HepG2 (cell line): ENCODE results near the gene NEGR1. TPM values are rescaled to one million over a fixed set of nuclear protein-coding genes. Genes with fewer than 3 reads are reported as not detected.

ENCODE experiments used
- ATAC-seq: fragments of 200-7000 bp; cut with Tn5 transposase; 3 replicates; pipeline ENCODE4 v1.9.1; 2020; ENCODE audit warnings: mild to moderate bottlenecking, moderate library complexity
- BruUV-seq: library from RNA; stranded (reverse); fragments of 400-500 nt; replicated peaks from 2 replicates; lab custom pipeline; 2021; lab: Mats Ljungman, UMichigan
- CTCF ChIA-PET: fragments of 300-600 bp; formaldehyde crosslinking; extraction: SDS; loops from one replicate; lab custom pipeline; 2021; ENCODE audit warnings: low total read pairs, inconsistent platforms, low intra/inter-chr PET ratio; lab: Yijun Ruan, JAX
- POLR2A ChIA-PET: fragments of 350-600 bp; sonication (Branson Sonifier 250); formaldehyde crosslinking; loops from one replicate; lab custom pipeline; 2020; ENCODE audit warnings: antibody characterized with exemption, inconsistent platforms; lab: Yijun Ruan, JAX
- DNase-seq: peaks from one replicate; pipeline ENCODE4 v3.0.0-alpha.2; 2015; ENCODE audit warnings: low spot score
- FAIRE-seq: peaks from 3 replicates; lab custom pipeline; 2011; peaks lifted over from hg19 to GRCh38; lab: Jason Lieb, UNC
- H2AFZ ChIP-seq: one replicate; pipeline ENCODE4 v1.6.1; 2011; ENCODE audit warnings: low read length, inconsistent platforms
- H3K27ac ChIP-seq: fragments of 300-600 bp; 3 replicates; pipeline ENCODE4 v1.8.0; 2011; ENCODE audit warnings: mixed run types, mild to moderate bottlenecking, mixed read lengths, low read length, inconsistent platforms; ENCODE audit not compliant: insufficient read depth; ENCODE audit errors: extremely low read length
- H3K27me3 ChIP-seq, 2 experiments: fragments of 200-600 bp in 1 of 2; 2 replicates in 1 of 2; 3 replicates in 1 of 2; pipeline versions ENCODE4 v1.6.0 to v1.8.0; 2011; ENCODE audit warnings: low read length in 2 of 2, mild to moderate bottlenecking in 2 of 2, moderate library complexity in 2 of 2, inconsistent platforms in 1 of 2; ENCODE audit not compliant: insufficient read depth in 2 of 2, control insufficient read depth in 1 of 2
- H3K36me3 ChIP-seq, 2 experiments: fragments of 200-600 bp in 1 of 2; replicated peaks in 1 of 2; 2 replicates in 1 of 2; 3 replicates in 1 of 2; pipeline versions ENCODE4 v1.5.1 to v1.8.0; 2011; ENCODE audit warnings: low read length in 2 of 2, inconsistent platforms in 1 of 2; ENCODE audit not compliant: insufficient read depth in 2 of 2, control insufficient read depth in 1 of 2
- H3K4me1 ChIP-seq: 2 replicates; pipeline ENCODE4 v1.5.1; 2012; ENCODE audit warnings: low read length, inconsistent platforms; ENCODE audit not compliant: insufficient read depth
- H3K4me2 ChIP-seq: 2 replicates; pipeline ENCODE4 v1.6.0; 2011; ENCODE audit warnings: low read depth, low read length, inconsistent platforms
- H3K4me3 ChIP-seq, 3 experiments: fragments of 200-600 bp in 1 of 3; sonication (generic), shearing (Covaris generic) in 1 of 3; replicated peaks in 1 of 3; 2 replicates each; pipeline ENCODE4 v1.5.1; 2011 to 2016; ENCODE audit warnings: low read length in 3 of 3, inconsistent platforms in 2 of 3, low read depth in 2 of 3, mild to moderate bottlenecking in 2 of 3, control low read depth in 1 of 3, mixed read lengths in 1 of 3; ENCODE audit not compliant: insufficient read depth in 1 of 3
- H3K79me2 ChIP-seq: one replicate; pipeline ENCODE4 v1.6.1; 2011; ENCODE audit warnings: low read length, inconsistent platforms; ENCODE audit not compliant: insufficient read depth
- H3K9ac ChIP-seq: 2 replicates; pipeline ENCODE4 v1.6.0; 2011; ENCODE audit warnings: mild to moderate bottlenecking, low read depth, low read length, inconsistent platforms; ENCODE audit not compliant: insufficient read depth
- H3K9me3 ChIP-seq: 2 replicates; pipeline ENCODE4 v1.5.1; 2012; ENCODE audit warnings: mild to moderate bottlenecking, low read length
- H4K20me1 ChIP-seq: 2 replicates; pipeline ENCODE4 v1.6.0; 2011; ENCODE audit warnings: inconsistent platforms, mild to moderate bottlenecking, low read length, moderate library complexity; ENCODE audit not compliant: insufficient read depth
- KLF16 ChIP-seq, 2 experiments: sonication (generic) in 1 of 2; formaldehyde crosslinking in 1 of 2; IDR thresholded peaks; 2 replicates each; pipeline versions ENCODE4 v1.6.1 to v1.8.0; 2016 to 2023; ENCODE audit warnings: missing genetic modification reagents in 2 of 2, missing compliant biosample characterization in 1 of 2
- WGBS: methylation state at CpG from one replicate; pipeline ENCODE4 v1.1.6; 2017; ENCODE audit warnings: low lambda C conversion rate; 5-methylcytosine and 5-hydroxymethylcytosine counted together
- in situ Hi-C: cut with HindIII; loops from 2 replicates; pipeline ENCODE4 v1.10.0; 2017; ENCODE audit warnings: low pct_unique_long_range_greater_than_20kb; ENCODE audit not compliant: extremely low pct_ligation_motif_present
- intact Hi-C: fragments of 100-400 bp; cut with micrococcal nuclease; formaldehyde crosslinking; loops from one replicate; pipeline ENCODE4 v1.10.0; 2022; ENCODE audit not compliant: unreplicated experiment
- polyA plus RNA-seq, 8 experiments: library from polyadenylated mRNA; depleted of rRNA in 3 of 8; stranded (reverse) in 7 of 8; unstranded in 1 of 8; fragments of >200 nt; fragmentation: Illumina TruSeq in 4 of 8; extraction: Trizol in 4 of 8; gene quantifications; 2 replicates each; pipeline versions ENCODE4 v1.2.1 to v1.2.3, GENCODE V29; 2011 to 2016; ENCODE audit warnings: low read depth in 4 of 8, missing spikeins in 1 of 8, mixed read lengths in 1 of 8; ENCODE audit not compliant: insufficient read depth in 1 of 8
- total RNA-seq, 5 experiments: library from RNA; depleted of rRNA; stranded (reverse); fragments of >200 nt; fragmentation: Illumina TruSeq; extraction: Trizol; gene quantifications; 2 replicates each; pipeline ENCODE4 v1.2.3, GENCODE V29; 2016; ENCODE audit warnings: low read depth in 1 of 5
- TF ChIP-seq, protein P1 (sequence below): sonication (generic); formaldehyde crosslinking; IDR thresholded peaks from 2 replicates; pipeline ENCODE4 v1.5.0; 2020; ENCODE audit warnings: missing genetic modification reagents, mild to moderate bottlenecking, borderline replicate concordance
- TF ChIP-seq, protein P2 (sequence below): sonication (generic); formaldehyde crosslinking; IDR thresholded peaks from 2 replicates; pipeline ENCODE4; 2020; ENCODE audit warnings: missing genetic modification reagents, mild to moderate bottlenecking, borderline replicate concordance
- TF ChIP-seq, protein P3 (sequence below): sonication (generic); formaldehyde crosslinking; conservative IDR thresholded peaks from 2 replicates; pipeline ENCODE4 v1.4.0; 2020; ENCODE audit warnings: missing genetic modification reagents
- TF ChIP-seq, protein P4 (sequence below): IDR thresholded peaks from 2 replicates; pipeline ENCODE4 v1.6.1; 2016; ENCODE audit warnings: low read depth, missing genetic modification reagents, missing compliant biosample characterization
- TF ChIP-seq, protein P5 (sequence below): sonication (generic); formaldehyde crosslinking; IDR thresholded peaks from 2 replicates; pipeline ENCODE4 v1.4.0; 2020; ENCODE audit warnings: mild to moderate bottlenecking, low read depth, missing genetic modification reagents
- TF ChIP-seq, protein P6 (sequence below): sonication (generic); formaldehyde crosslinking; IDR thresholded peaks from 2 replicates; pipeline ENCODE4 v1.8.1; 2023; ENCODE audit warnings: mild to moderate bottlenecking, missing genetic modification reagents, borderline replicate concordance
- TF ChIP-seq, protein P7 (sequence below): sonication (generic); formaldehyde crosslinking; IDR thresholded peaks from 2 replicates; pipeline ENCODE4 v1.4.0; 2020; ENCODE audit warnings: mild to moderate bottlenecking, missing genetic modification reagents

Gene NEGR1
- total and polyA plus RNA-seq, 2 of the 13 experiments (the other 11 are each of a cell fraction or from before 2014, with no cell fraction given), result not detected

DNA sequence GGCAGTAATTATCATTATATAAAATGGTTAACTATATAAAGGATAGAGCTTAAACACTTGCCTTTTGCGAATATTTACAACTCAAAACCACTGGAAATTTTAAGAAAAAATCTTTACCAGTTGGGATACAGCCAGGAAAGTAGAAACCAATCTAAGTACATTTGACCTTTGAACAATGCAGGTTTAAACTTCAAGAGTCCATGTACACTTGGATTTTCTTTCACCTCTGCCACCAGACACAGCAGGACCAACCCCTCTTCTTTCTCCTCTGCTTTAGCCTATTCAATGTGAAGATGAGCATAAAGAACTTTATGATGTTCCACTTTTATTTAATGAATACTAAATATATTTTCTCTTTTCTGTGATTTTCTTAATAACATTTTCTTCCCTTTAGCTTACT, 361.1 kb downstream of the NEGR1 start (continued):
- TF ChIP-seq, protein P1, sequence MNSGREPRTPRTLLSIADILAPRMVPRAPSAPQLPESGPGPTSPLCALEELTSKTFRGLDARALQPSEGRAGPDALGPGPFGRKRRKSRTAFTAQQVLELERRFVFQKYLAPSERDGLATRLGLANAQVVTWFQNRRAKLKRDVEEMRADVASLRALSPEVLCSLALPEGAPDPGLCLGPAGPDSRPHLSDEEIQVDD (CRISPR knock-in tag), result no peak

DNA sequence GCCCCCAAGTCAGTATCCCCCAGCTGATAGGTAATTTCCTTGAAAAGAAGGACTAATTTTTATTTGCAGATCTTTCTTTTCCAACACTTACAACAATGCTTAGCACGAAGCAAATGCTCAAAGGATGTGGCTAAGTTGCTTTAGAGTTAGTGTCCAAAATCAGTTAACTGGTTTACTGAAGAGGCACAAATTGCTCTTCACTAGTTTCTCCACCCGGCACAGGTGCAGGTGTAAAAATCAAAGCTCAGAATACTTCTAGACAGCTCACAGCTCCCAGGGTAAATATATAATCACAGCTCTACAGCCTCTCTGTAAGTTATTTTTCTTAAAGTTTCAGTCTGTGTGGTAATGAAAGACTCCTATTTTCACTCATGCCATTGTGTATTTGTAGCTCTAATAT, 361.8 kb downstream of the NEGR1 start:
- Histone ChIP-seq H3K4me2 (no peak overlapping the region), H3K4me3 (no peak overlapping the region), H3K27me3 (no peaks in the 10 kb centered on the region; a peak in 1 of 5 replicates), H3K9me3 (peaks cover 7% of the 10 kb centered on the region; the same call in 1 of the 2 replicates), H3K9ac (no peak overlapping the region), H3K4me1 (no peaks in the 10 kb centered on the region), H2AFZ (no peak overlapping the region), H3K27ac (no peak overlapping the region), H3K79me2 (no peaks in the 10 kb centered on the region), H4K20me1 (no peaks in the 10 kb centered on the region), H3K36me3 (no peaks in the 10 kb centered on the region)
- FAIRE-seq (no peak), ATAC-seq (no peak), DNase-seq (no peak)
- WGBS, result 0% methylated on average over 2 of the region's 2 CpGs
- intact Hi-C loops (no loop called here), in situ Hi-C loops (no loop called here)
- POLR2A ChIA-PET, result no interaction called here
- BruUV-seq, result no TSS peak
- CTCF ChIA-PET, result no interaction called here
- TF ChIP-seq, protein P2, sequence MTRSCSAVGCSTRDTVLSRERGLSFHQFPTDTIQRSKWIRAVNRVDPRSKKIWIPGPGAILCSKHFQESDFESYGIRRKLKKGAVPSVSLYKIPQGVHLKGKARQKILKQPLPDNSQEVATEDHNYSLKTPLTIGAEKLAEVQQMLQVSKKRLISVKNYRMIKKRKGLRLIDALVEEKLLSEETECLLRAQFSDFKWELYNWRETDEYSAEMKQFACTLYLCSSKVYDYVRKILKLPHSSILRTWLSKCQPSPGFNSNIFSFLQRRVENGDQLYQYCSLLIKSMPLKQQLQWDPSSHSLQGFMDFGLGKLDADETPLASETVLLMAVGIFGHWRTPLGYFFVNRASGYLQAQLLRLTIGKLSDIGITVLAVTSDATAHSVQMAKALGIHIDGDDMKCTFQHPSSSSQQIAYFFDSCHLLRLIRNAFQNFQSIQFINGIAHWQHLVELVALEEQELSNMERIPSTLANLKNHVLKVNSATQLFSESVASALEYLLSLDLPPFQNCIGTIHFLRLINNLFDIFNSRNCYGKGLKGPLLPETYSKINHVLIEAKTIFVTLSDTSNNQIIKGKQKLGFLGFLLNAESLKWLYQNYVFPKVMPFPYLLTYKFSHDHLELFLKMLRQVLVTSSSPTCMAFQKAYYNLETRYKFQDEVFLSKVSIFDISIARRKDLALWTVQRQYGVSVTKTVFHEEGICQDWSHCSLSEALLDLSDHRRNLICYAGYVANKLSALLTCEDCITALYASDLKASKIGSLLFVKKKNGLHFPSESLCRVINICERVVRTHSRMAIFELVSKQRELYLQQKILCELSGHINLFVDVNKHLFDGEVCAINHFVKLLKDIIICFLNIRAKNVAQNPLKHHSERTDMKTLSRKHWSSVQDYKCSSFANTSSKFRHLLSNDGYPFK (CRISPR knock-in tag), result no peak
- TF ChIP-seq, protein P3, sequence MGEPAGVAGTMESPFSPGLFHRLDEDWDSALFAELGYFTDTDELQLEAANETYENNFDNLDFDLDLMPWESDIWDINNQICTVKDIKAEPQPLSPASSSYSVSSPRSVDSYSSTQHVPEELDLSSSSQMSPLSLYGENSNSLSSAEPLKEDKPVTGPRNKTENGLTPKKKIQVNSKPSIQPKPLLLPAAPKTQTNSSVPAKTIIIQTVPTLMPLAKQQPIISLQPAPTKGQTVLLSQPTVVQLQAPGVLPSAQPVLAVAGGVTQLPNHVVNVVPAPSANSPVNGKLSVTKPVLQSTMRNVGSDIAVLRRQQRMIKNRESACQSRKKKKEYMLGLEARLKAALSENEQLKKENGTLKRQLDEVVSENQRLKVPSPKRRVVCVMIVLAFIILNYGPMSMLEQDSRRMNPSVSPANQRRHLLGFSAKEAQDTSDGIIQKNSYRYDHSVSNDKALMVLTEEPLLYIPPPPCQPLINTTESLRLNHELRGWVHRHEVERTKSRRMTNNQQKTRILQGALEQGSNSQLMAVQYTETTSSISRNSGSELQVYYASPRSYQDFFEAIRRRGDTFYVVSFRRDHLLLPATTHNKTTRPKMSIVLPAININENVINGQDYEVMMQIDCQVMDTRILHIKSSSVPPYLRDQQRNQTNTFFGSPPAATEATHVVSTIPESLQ (CRISPR knock-in tag), result no peak
- TF ChIP-seq, protein P4, sequence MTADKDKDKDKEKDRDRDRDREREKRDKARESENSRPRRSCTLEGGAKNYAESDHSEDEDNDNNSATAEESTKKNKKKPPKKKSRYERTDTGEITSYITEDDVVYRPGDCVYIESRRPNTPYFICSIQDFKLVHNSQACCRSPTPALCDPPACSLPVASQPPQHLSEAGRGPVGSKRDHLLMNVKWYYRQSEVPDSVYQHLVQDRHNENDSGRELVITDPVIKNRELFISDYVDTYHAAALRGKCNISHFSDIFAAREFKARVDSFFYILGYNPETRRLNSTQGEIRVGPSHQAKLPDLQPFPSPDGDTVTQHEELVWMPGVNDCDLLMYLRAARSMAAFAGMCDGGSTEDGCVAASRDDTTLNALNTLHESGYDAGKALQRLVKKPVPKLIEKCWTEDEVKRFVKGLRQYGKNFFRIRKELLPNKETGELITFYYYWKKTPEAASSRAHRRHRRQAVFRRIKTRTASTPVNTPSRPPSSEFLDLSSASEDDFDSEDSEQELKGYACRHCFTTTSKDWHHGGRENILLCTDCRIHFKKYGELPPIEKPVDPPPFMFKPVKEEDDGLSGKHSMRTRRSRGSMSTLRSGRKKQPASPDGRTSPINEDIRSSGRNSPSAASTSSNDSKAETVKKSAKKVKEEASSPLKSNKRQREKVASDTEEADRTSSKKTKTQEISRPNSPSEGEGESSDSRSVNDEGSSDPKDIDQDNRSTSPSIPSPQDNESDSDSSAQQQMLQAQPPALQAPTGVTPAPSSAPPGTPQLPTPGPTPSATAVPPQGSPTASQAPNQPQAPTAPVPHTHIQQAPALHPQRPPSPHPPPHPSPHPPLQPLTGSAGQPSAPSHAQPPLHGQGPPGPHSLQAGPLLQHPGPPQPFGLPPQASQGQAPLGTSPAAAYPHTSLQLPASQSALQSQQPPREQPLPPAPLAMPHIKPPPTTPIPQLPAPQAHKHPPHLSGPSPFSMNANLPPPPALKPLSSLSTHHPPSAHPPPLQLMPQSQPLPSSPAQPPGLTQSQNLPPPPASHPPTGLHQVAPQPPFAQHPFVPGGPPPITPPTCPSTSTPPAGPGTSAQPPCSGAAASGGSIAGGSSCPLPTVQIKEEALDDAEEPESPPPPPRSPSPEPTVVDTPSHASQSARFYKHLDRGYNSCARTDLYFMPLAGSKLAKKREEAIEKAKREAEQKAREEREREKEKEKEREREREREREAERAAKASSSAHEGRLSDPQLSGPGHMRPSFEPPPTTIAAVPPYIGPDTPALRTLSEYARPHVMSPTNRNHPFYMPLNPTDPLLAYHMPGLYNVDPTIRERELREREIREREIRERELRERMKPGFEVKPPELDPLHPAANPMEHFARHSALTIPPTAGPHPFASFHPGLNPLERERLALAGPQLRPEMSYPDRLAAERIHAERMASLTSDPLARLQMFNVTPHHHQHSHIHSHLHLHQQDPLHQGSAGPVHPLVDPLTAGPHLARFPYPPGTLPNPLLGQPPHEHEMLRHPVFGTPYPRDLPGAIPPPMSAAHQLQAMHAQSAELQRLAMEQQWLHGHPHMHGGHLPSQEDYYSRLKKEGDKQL (CRISPR knock-in tag), result no peak
- TF ChIP-seq KLF16 (CRISPR knock-in tag; IDR thresholded peaks at IDR 0.05), result no peak
- TF ChIP-seq, protein P5, sequence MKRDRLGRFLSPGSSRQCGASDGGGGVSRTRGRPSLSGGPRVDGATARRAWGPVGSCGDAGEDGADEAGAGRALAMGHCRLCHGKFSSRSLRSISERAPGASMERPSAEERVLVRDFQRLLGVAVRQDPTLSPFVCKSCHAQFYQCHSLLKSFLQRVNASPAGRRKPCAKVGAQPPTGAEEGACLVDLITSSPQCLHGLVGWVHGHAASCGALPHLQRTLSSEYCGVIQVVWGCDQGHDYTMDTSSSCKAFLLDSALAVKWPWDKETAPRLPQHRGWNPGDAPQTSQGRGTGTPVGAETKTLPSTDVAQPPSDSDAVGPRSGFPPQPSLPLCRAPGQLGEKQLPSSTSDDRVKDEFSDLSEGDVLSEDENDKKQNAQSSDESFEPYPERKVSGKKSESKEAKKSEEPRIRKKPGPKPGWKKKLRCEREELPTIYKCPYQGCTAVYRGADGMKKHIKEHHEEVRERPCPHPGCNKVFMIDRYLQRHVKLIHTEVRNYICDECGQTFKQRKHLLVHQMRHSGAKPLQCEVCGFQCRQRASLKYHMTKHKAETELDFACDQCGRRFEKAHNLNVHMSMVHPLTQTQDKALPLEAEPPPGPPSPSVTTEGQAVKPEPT (CRISPR knock-in tag), result no peak
- TF ChIP-seq, protein P6, sequence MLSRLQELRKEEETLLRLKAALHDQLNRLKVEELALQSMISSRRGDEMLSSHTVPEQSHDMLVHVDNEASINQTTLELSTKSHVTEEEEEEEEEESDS (CRISPR knock-in tag), result no peak
- TF ChIP-seq, protein P7, sequence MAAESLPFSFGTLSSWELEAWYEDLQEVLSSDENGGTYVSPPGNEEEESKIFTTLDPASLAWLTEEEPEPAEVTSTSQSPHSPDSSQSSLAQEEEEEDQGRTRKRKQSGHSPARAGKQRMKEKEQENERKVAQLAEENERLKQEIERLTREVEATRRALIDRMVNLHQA (CRISPR knock-in tag), result no peak
